HepG2 (cell line): ENCODE data around the gene ITGA7. TPM values are rescaled to one million over a fixed set of nuclear protein-coding genes. Genes with fewer than 3 reads are reported as not detected.

Experiments used
- CHCHD3 ChIP-seq: sonication (generic); formaldehyde crosslinking; IDR thresholded peaks from 2 replicates; pipeline ENCODE4 v1.8.0; 2022; ENCODE audit warnings: mild to moderate bottlenecking, missing genetic modification reagents, moderate library complexity
- EEA1 ChIP-seq: sonication (generic); formaldehyde crosslinking; IDR thresholded peaks from 2 replicates; pipeline ENCODE4 v1.5.1; 2020; ENCODE audit warnings: mild to moderate bottlenecking, missing genetic modification reagents, borderline replicate concordance
- EED ChIP-seq: sonication (generic); formaldehyde crosslinking; IDR thresholded peaks from 2 replicates; pipeline ENCODE4 v1.5.0; 2020; ENCODE audit warnings: mild to moderate bottlenecking, missing genetic modification reagents
- EZH2 ChIP-seq: conservative IDR thresholded peaks from 2 replicates; pipeline ENCODE4 v1.6.1; 2012; ENCODE audit warnings: mild to moderate bottlenecking, low read depth, low read length, moderate library complexity
- HMG20B ChIP-seq: conservative IDR thresholded peaks from 2 replicates; pipeline ENCODE4 v1.6.1; 2016; ENCODE audit warnings: missing genetic modification reagents, missing compliant biosample characterization
- POLR2A ChIP-seq, 2 experiments: IDR thresholded peaks; 2 replicates each; pipeline ENCODE4 v1.6.1; 2011; ENCODE audit warnings: low read depth in 2 of 2, low read length in 2 of 2, mild to moderate bottlenecking in 1 of 2, moderate library complexity in 1 of 2; ENCODE audit not compliant: insufficient read depth in 1 of 2
- POLR2G ChIP-seq: fragments of 200-400 bp; formaldehyde crosslinking; IDR thresholded peaks from 2 replicates; pipeline ENCODE4 v1.6.1; 2018; ENCODE audit warnings: mild to moderate bottlenecking, low read depth, low read length, moderate library complexity
- RAD21 ChIP-seq: fragments of 450-650 bp; formaldehyde crosslinking; IDR thresholded peaks from 2 replicates; pipeline ENCODE4 v1.5.0; 2020; ENCODE audit warnings: mild to moderate bottlenecking
- SMC3 ChIP-seq: IDR thresholded peaks from 2 replicates; pipeline ENCODE4 v1.6.1; 2011; ENCODE audit warnings: low read length, improper control_type of control experiment
- U2AF2 ChIP-seq: fragments of 200-400 bp; formaldehyde crosslinking; IDR thresholded peaks from 2 replicates; pipeline ENCODE4 v1.6.1; 2017; ENCODE audit warnings: low read depth, mild to moderate bottlenecking, low read length
- ZNF296 ChIP-seq: sonication (generic); formaldehyde crosslinking; conservative IDR thresholded peaks from 2 replicates; pipeline ENCODE4 v1.5.0; 2020; ENCODE audit warnings: mild to moderate bottlenecking, missing genetic modification reagents
- ZNF30 ChIP-seq: sonication (generic); formaldehyde crosslinking; IDR thresholded peaks from 2 replicates; pipeline ENCODE4 v1.5.0; 2020; ENCODE audit warnings: mild to moderate bottlenecking, missing genetic modification reagents
- ZNF687 ChIP-seq: sonication (generic); formaldehyde crosslinking; IDR thresholded peaks from 2 replicates; pipeline ENCODE4 v1.5.1; 2020; ENCODE audit warnings: mild to moderate bottlenecking, missing genetic modification reagents, moderate library complexity
- polyA plus RNA-seq, 8 experiments: library from polyadenylated mRNA; depleted of rRNA in 3 of 8; stranded (reverse) in 7 of 8; unstranded in 1 of 8; fragments of >200 nt; fragmentation: Illumina TruSeq in 4 of 8; extraction: Trizol in 4 of 8; gene quantifications; 2 replicates each; pipeline versions ENCODE4 v1.2.1 to v1.2.3, GENCODE V29; 2011 to 2016; ENCODE audit warnings: low read depth in 4 of 8, missing spikeins in 1 of 8, mixed read lengths in 1 of 8; ENCODE audit not compliant: insufficient read depth in 1 of 8
- total RNA-seq, 5 experiments: library from RNA; depleted of rRNA; stranded (reverse); fragments of >200 nt; fragmentation: Illumina TruSeq; extraction: Trizol; gene quantifications; 2 replicates each; pipeline ENCODE4 v1.2.3, GENCODE V29; 2016; ENCODE audit warnings: low read depth in 1 of 5
- TF ChIP-seq, protein P1 (sequence below): sonication (generic); formaldehyde crosslinking; IDR thresholded peaks from 2 replicates; pipeline ENCODE4 v1.4.0; 2020; ENCODE audit warnings: missing genetic modification reagents, low read depth, mild to moderate bottlenecking, borderline replicate concordance
- TF ChIP-seq, protein P2 (sequence below): sonication (generic); formaldehyde crosslinking; IDR thresholded peaks from 2 replicates; pipeline ENCODE4 v1.5.0; 2020; ENCODE audit warnings: missing genetic modification reagents, mild to moderate bottlenecking, borderline replicate concordance
- TF ChIP-seq, protein P3 (sequence below): sonication (generic); formaldehyde crosslinking; IDR thresholded peaks from 2 replicates; pipeline ENCODE4 v1.4.0; 2020; ENCODE audit warnings: missing genetic modification reagents

ITGA7 gene
- total and polyA plus RNA-seq, 2 of the 13 experiments (the other 11 are each of a cell fraction or from before 2014, with no cell fraction given) = 0.65 to 0.75 TPM

- TF ChIP-seq, protein P1, sequence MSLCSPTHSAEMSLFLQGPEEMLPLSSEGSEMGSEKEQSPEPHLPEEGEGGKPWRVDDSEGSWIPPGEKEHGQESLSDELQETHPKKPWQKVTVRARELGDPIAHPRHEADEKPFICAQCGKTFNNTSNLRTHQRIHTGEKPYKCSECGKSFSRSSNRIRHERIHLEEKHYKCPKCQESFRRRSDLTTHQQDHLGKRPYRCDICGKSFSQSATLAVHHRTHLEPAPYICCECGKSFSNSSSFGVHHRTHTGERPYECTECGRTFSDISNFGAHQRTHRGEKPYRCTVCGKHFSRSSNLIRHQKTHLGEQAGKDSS (CRISPR knock-in tag) = peak; percentile 67; the same call in 1 of the 2 replicates
- TF ChIP-seq RAD21 (CRISPR knock-in tag) (peak; percentile 69), POLR2A (IDR thresholded peaks at IDR 0.05; ENCODE audit: insufficient read depth in 1 of 2, low read depth in 2 of 2, low read length in 2 of 2) (peak in 1 of 2 experiments; percentile 16; a peak in 2 of 4 replicates), POLR2G (0 out of 2 replicates have a peak, but pooled peaks have one; percentile 9), ZNF687 (CRISPR knock-in tag) (0 out of 2 replicates have a peak, but pooled peaks have one; percentile 23), HMG20B (CRISPR knock-in tag) (no peak), ZNF30 (CRISPR knock-in tag) (no peak), EZH2 (no peak), U2AF2 (no peak), EED (CRISPR knock-in tag) (no peak), ZNF296 (no peak), CHCHD3 (CRISPR knock-in tag) (no peak), SMC3 (peak; percentile 56), EEA1 (CRISPR knock-in tag) (no peak)
- TF ChIP-seq, protein P2, sequence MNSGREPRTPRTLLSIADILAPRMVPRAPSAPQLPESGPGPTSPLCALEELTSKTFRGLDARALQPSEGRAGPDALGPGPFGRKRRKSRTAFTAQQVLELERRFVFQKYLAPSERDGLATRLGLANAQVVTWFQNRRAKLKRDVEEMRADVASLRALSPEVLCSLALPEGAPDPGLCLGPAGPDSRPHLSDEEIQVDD (CRISPR knock-in tag) = no peak
- TF ChIP-seq, protein P3, sequence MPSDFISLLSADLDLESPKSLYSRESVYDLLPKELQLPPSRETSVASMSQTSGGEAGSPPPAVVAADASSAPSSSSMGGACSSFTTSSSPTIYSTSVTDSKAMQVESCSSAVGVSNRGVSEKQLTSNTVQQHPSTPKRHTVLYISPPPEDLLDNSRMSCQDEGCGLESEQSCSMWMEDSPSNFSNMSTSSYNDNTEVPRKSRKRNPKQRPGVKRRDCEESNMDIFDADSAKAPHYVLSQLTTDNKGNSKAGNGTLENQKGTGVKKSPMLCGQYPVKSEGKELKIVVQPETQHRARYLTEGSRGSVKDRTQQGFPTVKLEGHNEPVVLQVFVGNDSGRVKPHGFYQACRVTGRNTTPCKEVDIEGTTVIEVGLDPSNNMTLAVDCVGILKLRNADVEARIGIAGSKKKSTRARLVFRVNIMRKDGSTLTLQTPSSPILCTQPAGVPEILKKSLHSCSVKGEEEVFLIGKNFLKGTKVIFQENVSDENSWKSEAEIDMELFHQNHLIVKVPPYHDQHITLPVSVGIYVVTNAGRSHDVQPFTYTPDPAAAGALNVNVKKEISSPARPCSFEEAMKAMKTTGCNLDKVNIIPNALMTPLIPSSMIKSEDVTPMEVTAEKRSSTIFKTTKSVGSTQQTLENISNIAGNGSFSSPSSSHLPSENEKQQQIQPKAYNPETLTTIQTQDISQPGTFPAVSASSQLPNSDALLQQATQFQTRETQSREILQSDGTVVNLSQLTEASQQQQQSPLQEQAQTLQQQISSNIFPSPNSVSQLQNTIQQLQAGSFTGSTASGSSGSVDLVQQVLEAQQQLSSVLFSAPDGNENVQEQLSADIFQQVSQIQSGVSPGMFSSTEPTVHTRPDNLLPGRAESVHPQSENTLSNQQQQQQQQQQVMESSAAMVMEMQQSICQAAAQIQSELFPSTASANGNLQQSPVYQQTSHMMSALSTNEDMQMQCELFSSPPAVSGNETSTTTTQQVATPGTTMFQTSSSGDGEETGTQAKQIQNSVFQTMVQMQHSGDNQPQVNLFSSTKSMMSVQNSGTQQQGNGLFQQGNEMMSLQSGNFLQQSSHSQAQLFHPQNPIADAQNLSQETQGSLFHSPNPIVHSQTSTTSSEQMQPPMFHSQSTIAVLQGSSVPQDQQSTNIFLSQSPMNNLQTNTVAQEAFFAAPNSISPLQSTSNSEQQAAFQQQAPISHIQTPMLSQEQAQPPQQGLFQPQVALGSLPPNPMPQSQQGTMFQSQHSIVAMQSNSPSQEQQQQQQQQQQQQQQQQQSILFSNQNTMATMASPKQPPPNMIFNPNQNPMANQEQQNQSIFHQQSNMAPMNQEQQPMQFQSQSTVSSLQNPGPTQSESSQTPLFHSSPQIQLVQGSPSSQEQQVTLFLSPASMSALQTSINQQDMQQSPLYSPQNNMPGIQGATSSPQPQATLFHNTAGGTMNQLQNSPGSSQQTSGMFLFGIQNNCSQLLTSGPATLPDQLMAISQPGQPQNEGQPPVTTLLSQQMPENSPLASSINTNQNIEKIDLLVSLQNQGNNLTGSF (CRISPR knock-in tag) = no peak
Measured at GRCh38 chr12:55724226-55724939, 16.7 kb upstream of the ITGA7 start (continued).
